ENCODE data around the gene TNFRSF18. TPM values are rescaled to one million over a fixed set of nuclear protein-coding genes. Genes with fewer than 3 reads are reported as not detected.

The TNFRSF18 gene
- total and polyA plus RNA-seq, 2 donors (not counting 1 experiment from before 2014, with no cell fraction given) = 10.1 to 33.5 TPM

- peak overlapping the region; percentile 56 for H3K4me2 ChIP-seq (replicated peaks; ENCODE audit: low read depth, low read length, poor library complexity, severe bottlenecking)
- peak overlapping the region; percentile 16 for H2AFZ ChIP-seq (ENCODE audit: insufficient read depth, low read depth, low read length, poor library complexity, severe bottlenecking)
- no peaks in the 10 kb centered on the region for H3K9me3 Mint-ChIP-seq (ENCODE audit: insufficient read depth)
- no peak overlapping the region for H3K4me3 Mint-ChIP-seq
- intact Hi-C loops (cut with micrococcal nuclease) = no loop called here
- H3K79me2 ChIP-seq (ENCODE audit: control insufficient read depth, insufficient read depth, low read length) = peaks cover 3% of the 10 kb centered on the region
- H3K9me3 ChIP-seq (ENCODE audit: control extremely low read depth in 1 of 3, control insufficient read depth in 2 of 3, insufficient read depth in 1 of 3, low read length in 2 of 3) = peaks cover 0 to 10% (median 0%) of the 10 kb centered on the region in 3 donors
- peaks cover 11% of the 10 kb centered on the region for H4K20me1 ChIP-seq (ENCODE audit: control insufficient read depth, insufficient read depth, low read length, poor library complexity, severe bottlenecking)
- ChIA-PET POLR2A (no interaction called here), CTCF (interaction anchor here (1.1 kb wide), 1 partner anchor 124 kb away, joined by 4 read pairs; no protein-coding TSS in a partner anchor)
- no peaks in the 10 kb centered on the region for H3K27me3 Mint-ChIP-seq
- peaks cover 24 to 25% of the 10 kb centered on the region in 2 donors for H3K4me1 ChIP-seq (ENCODE audit: control insufficient read depth in 2 of 2, insufficient read depth in 2 of 2, low read length in 2 of 2)
- no peak for TF ChIP-seq CTCF (IDR thresholded peaks at IDR 0.05)
- TF ChIP-seq EZH2 (IDR thresholded peaks at IDR 0.05; ENCODE audit: borderline replicate concordance, insufficient read depth, low read depth, low read length, poor library complexity, severe bottlenecking) = no peak
- no peak for ATAC-seq (ENCODE audit: low read depth)
- no peak overlapping the region for H3K9ac ChIP-seq (ENCODE audit: low read length)
- no peak for DNase-seq
- 22% methylated on average over 35 of the region's 45 CpGs for WGBS (ENCODE audit: insufficient coverage)
- peaks cover 15% of the 10 kb centered on the region for H3K4me1 Mint-ChIP-seq
- H3K36me3 ChIP-seq (replicated peaks in 1 of 2; ENCODE audit: control extremely low read depth in 1 of 2, control insufficient read depth in 1 of 2, extremely low read depth in 1 of 2, insufficient read depth in 2 of 2, low read length in 1 of 2) = no peaks in the 10 kb centered on the region
- peaks cover 0 to 36% (median 11%) of the 10 kb centered on the region in 4 experiments for H3K27me3 ChIP-seq (replicated peaks in 1 of 4; ENCODE audit: control extremely low read depth in 1 of 4, control insufficient read depth in 3 of 4, insufficient read depth in 4 of 4, low read length in 3 of 4)
- no peak overlapping the region for H3K27ac Mint-ChIP-seq
- no peak overlapping the region for H3K4me3 ChIP-seq (ENCODE audit: control extremely low read depth in 1 of 5, extremely low read depth in 1 of 5, insufficient read depth in 1 of 5, low read depth in 2 of 5, low read length in 4 of 5)
- no peak overlapping the region for H3K27ac ChIP-seq (ENCODE audit: low read length in 2 of 2)
These were observed 39.6 kb upstream of the TNFRSF18 start for GRCh38 chr1:1245817-1246576.

DNA sequence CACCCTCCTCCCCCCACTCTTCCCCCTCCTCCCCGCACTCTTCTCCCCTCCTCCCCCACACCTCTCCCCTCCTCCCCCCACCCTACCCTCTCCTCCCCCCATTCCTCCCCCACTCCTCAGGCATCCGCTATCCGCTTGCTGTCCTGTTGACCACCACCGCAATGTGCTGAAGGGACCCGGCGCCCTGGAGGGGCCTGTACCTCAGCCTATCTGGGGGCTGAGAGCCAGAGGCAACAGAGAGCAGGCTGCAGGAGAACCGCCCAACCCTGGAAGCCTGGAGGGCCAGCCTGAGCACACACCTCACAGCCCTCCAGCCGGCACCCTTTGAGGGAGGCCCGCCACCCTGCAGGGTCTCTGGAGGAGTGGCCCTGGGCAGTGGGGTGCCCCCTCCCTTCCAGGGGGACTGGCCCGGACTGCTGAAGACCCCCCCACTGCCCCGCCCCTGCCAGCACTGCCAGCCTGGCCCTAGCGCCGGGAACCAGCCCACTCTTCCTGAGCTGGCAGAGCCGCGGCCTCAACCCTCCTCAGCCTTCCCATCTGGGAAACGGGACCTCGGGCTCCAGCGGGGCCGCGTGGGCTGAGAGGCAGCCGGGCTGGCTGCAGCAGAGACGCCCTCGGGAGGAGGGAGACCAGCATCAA, 38.9 kb upstream of the TNFRSF18 start:
- no peak overlapping the region for H3K4me3 Mint-ChIP-seq
- no peak for ATAC-seq (ENCODE audit: low read depth)
- H3K9me3 ChIP-seq (ENCODE audit: control extremely low read depth in 1 of 3, control insufficient read depth in 2 of 3, insufficient read depth in 1 of 3, low read length in 2 of 3) = peaks cover 0 to 10% (median 0%) of the 10 kb centered on the region in 3 donors
- no peaks in the 10 kb centered on the region for H3K27me3 Mint-ChIP-seq
- peaks cover 0 to 36% (median 11%) of the 10 kb centered on the region in 4 experiments for H3K27me3 ChIP-seq (replicated peaks in 1 of 4; ENCODE audit: control extremely low read depth in 1 of 4, control insufficient read depth in 3 of 4, insufficient read depth in 4 of 4, low read length in 3 of 4)
- TF ChIP-seq CTCF (IDR thresholded peaks at IDR 0.05) = no peak
- no peak for TF ChIP-seq EZH2 (IDR thresholded peaks at IDR 0.05; ENCODE audit: borderline replicate concordance, insufficient read depth, low read depth, low read length, poor library complexity, severe bottlenecking)
- H3K4me1 ChIP-seq (ENCODE audit: control insufficient read depth in 2 of 2, insufficient read depth in 2 of 2, low read length in 2 of 2) = peaks cover 18% of the 10 kb centered on the region in 2 donors
- 84% methylated on average over 20 of the region's 23 CpGs for WGBS (ENCODE audit: insufficient coverage)
- CTCF ChIA-PET = interaction anchor here (1.1 kb wide), 1 partner anchor 123 kb away, joined by 4 read pairs; no protein-coding TSS in a partner anchor
- no peak overlapping the region for H3K4me3 ChIP-seq (ENCODE audit: control extremely low read depth in 1 of 5, extremely low read depth in 1 of 5, insufficient read depth in 1 of 5, low read depth in 2 of 5, low read length in 4 of 5)
- no peak overlapping the region for H3K27ac ChIP-seq (ENCODE audit: low read length in 2 of 2)
- no peak overlapping the region for H3K27ac Mint-ChIP-seq
- intact Hi-C loops (cut with micrococcal nuclease) = no loop called here
- H2AFZ ChIP-seq (ENCODE audit: insufficient read depth, low read depth, low read length, poor library complexity, severe bottlenecking) = no peak overlapping the region
- H4K20me1 ChIP-seq (ENCODE audit: control insufficient read depth, insufficient read depth, low read length, poor library complexity, severe bottlenecking) = peaks cover 11% of the 10 kb centered on the region
- H3K79me2 ChIP-seq (ENCODE audit: control insufficient read depth, insufficient read depth, low read length) = peaks cover 3% of the 10 kb centered on the region
- peaks cover 9% of the 10 kb centered on the region for H3K4me1 Mint-ChIP-seq
- no peak overlapping the region for H3K4me2 ChIP-seq (replicated peaks; ENCODE audit: low read depth, low read length, poor library complexity, severe bottlenecking)
- no peak overlapping the region for H3K9ac ChIP-seq (ENCODE audit: low read length)
- H3K9me3 Mint-ChIP-seq (ENCODE audit: insufficient read depth) = no peaks in the 10 kb centered on the region
- no peaks in the 10 kb centered on the region for H3K36me3 ChIP-seq (replicated peaks in 1 of 2; ENCODE audit: control extremely low read depth in 1 of 2, control insufficient read depth in 1 of 2, extremely low read depth in 1 of 2, insufficient read depth in 2 of 2, low read length in 1 of 2)
- POLR2A ChIA-PET = no interaction called here
- no peak for DNase-seq
